NCI-H187 treated with DMSO at 0.1 percent for 48 hours (cell line): ENCODE measurements around the gene CACTIN.
"Not testable (repeated sequence)": the region's sequence is repeated elsewhere in the genome, so short reads cannot be mapped to it uniquely, and the experiment has no call there.

Experiments
- DNase-seq: peaks from one replicate; lab custom pipeline; 2025; lab: John Stamatoyannopoulos, UW

The CACTIN gene

GRCh38 chr19:3626473-3627350 lies at the start of gene CACTIN:
Gene CACTIN, minus strand, starts transcription at chr19:3626790. Its CDS starts 28 bp downstream, at chr19:3626762.
- peak; percentile 96 for DNase-seq

- no peak for DNase-seq
Observed at GRCh38 chr19:3674784-3675543, 48.4 kb upstream of the CACTIN start.

- DNase-seq, result no peak
Observed at GRCh38 chr19:3673506-3674439, 47.2 kb upstream of the CACTIN start.

GRCh38 chr19:3672993-3673392 lies 46.4 kb upstream of the CACTIN start:
- DNase-seq, result no peak

- DNase-seq, result no peak
Observed at GRCh38 chr19:3672575-3672948, 46.0 kb upstream of the CACTIN start.

- DNase-seq, result no peak
Observed at GRCh38 chr19:3671680-3672574, 45.3 kb upstream of the CACTIN start.

GRCh38 chr19:3670796-3671679 lies 44.4 kb upstream of the CACTIN start:
- no peak for DNase-seq

GRCh38 chr19:3669947-3670795 lies 43.6 kb upstream of the CACTIN start:
- DNase-seq, result no peak

GRCh38 chr19:3669082-3669946 lies 42.7 kb upstream of the CACTIN start:
- no peak for DNase-seq

- no peak for DNase-seq
Observed at GRCh38 chr19:3668331-3669081, 41.9 kb upstream of the CACTIN start.

GRCh38 chr19:3667766-3668165 lies 41.2 kb upstream of the CACTIN start:
- DNase-seq, result no peak

- DNase-seq, result no peak
Observed at GRCh38 chr19:3667037-3667638, 40.5 kb upstream of the CACTIN start.

- not testable (repeated sequence) for DNase-seq
Observed at GRCh38 chr19:3666545-3666856, 39.9 kb upstream of the CACTIN start.

- DNase-seq, result no peak
Observed at GRCh38 chr19:3665681-3666544, 39.3 kb upstream of the CACTIN start.

- DNase-seq, result no peak
Observed at GRCh38 chr19:3664879-3665642, 38.5 kb upstream of the CACTIN start.
